ENCODE measurements around the gene ZNF655. TPM values are rescaled to one million over a fixed set of nuclear protein-coding genes. Genes with fewer than 3 reads are reported as not detected.

Gene ZNF655
- total and polyA plus RNA-seq, 2 of the 8 experiments (the other 6 are each of a cell fraction or from before 2014, with no cell fraction given): 27.1 to 37.8 TPM

- FAIRE-seq (peak; percentile 77), DNase-seq (ENCODE audit: low read depth in 1 of 2, low spot score in 2 of 2) (peak in 1 of 2 experiments; percentile 89)
- H3K4me2 ChIP-seq (ENCODE audit: insufficient read depth in 1 of 2, low read depth in 2 of 2, low read length in 2 of 2): peak overlapping the region; percentile 82 to 96
- H3K56ac ChIP-seq (replicated peaks; ENCODE audit: insufficient read length, low read depth, low read length): no peak overlapping the region
- H3K9ac ChIP-seq (replicated peaks in 1 of 4; ENCODE audit: extremely low read depth in 1 of 4, low read depth in 3 of 4, low read length in 3 of 4): peak overlapping the region; percentile 25 to 78 (median 54); a peak in 6 of 7 replicates
- H4K5ac ChIP-seq (ENCODE audit: insufficient read length, low read depth, low read length): peak overlapping the region; percentile 85
- H3K23ac ChIP-seq (ENCODE audit: insufficient read length): no peak overlapping the region
- peak overlapping the region; percentile 99 for H2AFZ ChIP-seq (ENCODE audit: low read length)
- H3K79me2 ChIP-seq (ENCODE audit: control insufficient read depth in 1 of 2, insufficient read depth in 2 of 2, low read length in 2 of 2): no peaks in the 10 kb centered on the region
- no peaks in the 10 kb centered on the region for H3K9me3 ChIP-seq (ENCODE audit: insufficient read depth in 2 of 2, low read depth in 1 of 2, low read length in 1 of 2)
- H3K18ac ChIP-seq (ENCODE audit: extremely low read depth, low read length): peak overlapping the region; percentile 95
- H3K23me2 ChIP-seq (ENCODE audit: low read depth, low read length): peaks cover 8% of the 10 kb centered on the region; the same call in 1 of the 2 replicates
- peak overlapping the region; percentile 55 to 67 (median 60) for H3K4me3 ChIP-seq (ENCODE audit: extremely low read depth in 1 of 4, insufficient read depth in 2 of 4, low read depth in 3 of 4, low read length in 4 of 4)
- peak overlapping the region; percentile 68 for H4K91ac ChIP-seq (replicated peaks; ENCODE audit: insufficient read length, low read length)
- no peak overlapping the region for H2AK5ac ChIP-seq (ENCODE audit: low read depth, low read length)
- POLR2A ChIA-PET (ENCODE audit: partially characterized antibody): interaction anchor here (0.9 to 6.5 kb wide), 16 partner anchors 13 to 520 kb away, joined by 3 to 56 read pairs (median 4); partner anchors contain the start of genes BUD31, FAM200A, PDAP1 and TMEM225B
- H2BK120ac ChIP-seq (replicated peaks; ENCODE audit: low read depth, low read length): no peak overlapping the region
- no peak overlapping the region for H2BK20ac ChIP-seq (ENCODE audit: low read length)
- peak overlapping the region; percentile 64; the same call in 1 of the 2 replicates for H2BK12ac ChIP-seq (ENCODE audit: low read depth, low read length)
- no peaks in the 10 kb centered on the region for H3K27me3 ChIP-seq (replicated peaks in 1 of 4; ENCODE audit: control insufficient read depth in 3 of 4, extremely low read depth in 1 of 4, insufficient read depth in 3 of 4, low read length in 3 of 4)
- CTCF ChIA-PET (ENCODE audit: partially characterized antibody): interaction anchor here (0.6 to 1.8 kb wide), 6 partner anchors 9 to 81 kb away, joined by 3 to 14 read pairs (median 3); no protein-coding TSS in a partner anchor
- WGBS, 2 experiments (ENCODE audit: extremely low coverage in 1 of 2, insufficient coverage in 1 of 2, insufficient read length in 1 of 2, insufficient replicate concordance in 2 of 2, low coverage in 1 of 2, low lambda C conversion rate in 2 of 2, missing lambda C conversion rate in 1 of 2): 4% methylated on average over 51 of the region's 54 CpGs; no CpG with 5 or more reads in 1 of the 2 experiments
- no peaks in the 10 kb centered on the region for H4K20me1 ChIP-seq (replicated peaks in 1 of 2; ENCODE audit: control insufficient read depth in 1 of 2, insufficient read depth in 2 of 2, low read length in 2 of 2)
- 0 out of 2 replicates have a peak overlapping the region, but pooled peaks have one; percentile 2 for H2BK5ac ChIP-seq (ENCODE audit: low read depth, low read length)
- H3K14ac ChIP-seq (ENCODE audit: insufficient read length): no peak overlapping the region
- H4K8ac ChIP-seq (ENCODE audit: extremely low read depth, insufficient read depth, low read length): peak overlapping the region; percentile 92; the same call in 1 of the 2 replicates
- H3K27ac ChIP-seq (ENCODE audit: low read depth, low read length): peak overlapping the region; percentile 20; the same call in 1 of the 2 replicates
- no peak overlapping the region; the same call in 1 of the 2 replicates for H2BK15ac ChIP-seq (ENCODE audit: low read length)
- no peak overlapping the region for H3K4ac ChIP-seq (replicated peaks; ENCODE audit: insufficient read length, low read depth, low read length)
- peaks cover 0 to 6% (median 2%) of the 10 kb centered on the region in 4 experiments; a peak in 3 of 7 replicates for H3K4me1 ChIP-seq (replicated peaks in 1 of 4; ENCODE audit: control insufficient read depth in 3 of 4, insufficient read depth in 4 of 4, low read length in 3 of 4)
- no peaks in the 10 kb centered on the region for H3K36me3 ChIP-seq (ENCODE audit: control insufficient read depth in 2 of 4, insufficient read depth in 4 of 4, low read length in 3 of 4)
- no peaks in the 10 kb centered on the region for H3K79me1 ChIP-seq (ENCODE audit: low read depth, low read length)
- TF ChIP-seq CREB1 (IDR thresholded peaks at IDR 0.05): peak; percentile 71
- no peak for TF ChIP-seq SIX5 (IDR thresholded peaks at IDR 0.05; ENCODE audit: low read depth, low read length)
- TF ChIP-seq CBX8 (IDR thresholded peaks at IDR 0.05; ENCODE audit: borderline replicate concordance, low read depth, low read length): no peak
- TF ChIP-seq RXRA (IDR thresholded peaks at IDR 0.05; ENCODE audit: insufficient read depth, low read depth, low read length): no peak
- no peak for TF ChIP-seq USF2 (IDR thresholded peaks at IDR 0.05; ENCODE audit: low read length)
- TF ChIP-seq SUZ12 (IDR thresholded peaks at IDR 0.05; ENCODE audit: low read length): no peak
- TF ChIP-seq ATF3 (IDR thresholded peaks at IDR 0.05; ENCODE audit: insufficient read depth, low read depth, low read length): no peak
- no peak for TF ChIP-seq SP4 (IDR thresholded peaks at IDR 0.05; ENCODE audit: low read length)
- TF ChIP-seq EP300 (IDR thresholded peaks at IDR 0.05; ENCODE audit: borderline replicate concordance in 1 of 2, low read depth in 2 of 2, low read length in 2 of 2): peak in 1 of 2 experiments; percentile 62; a peak in 1 of 3 replicates
Measured at GRCh38 chr7:99579956-99580777, 21.7 kb downstream of the ZNF655 start.

Data from H1 (cell line).